Astrocyte of the spinal cord (primary cell): ENCODE results near the gene WDR70.

Source experiments
- DNase-seq: peaks from one replicate; pipeline ENCODE4 v3.0.0; 2011; ENCODE audit warnings: low read depth, low spot score
- H3K4me3 ChIP-seq: 2 replicates; pipeline ENCODE4 v1.5.1; 2011; ENCODE audit warnings: low read depth, mild to moderate bottlenecking, low read length, moderate library complexity
- CTCF ChIP-seq: IDR thresholded peaks from 2 replicates; pipeline ENCODE4 v1.5.1; 2012; ENCODE audit warnings: low read depth, mild to moderate bottlenecking, low read length, inconsistent platforms
- in situ Hi-C: cut with HindIII; loops from 2 replicates; pipeline ENCODE4 v1.10.0; 2017; ENCODE audit warnings: low sequenced_read_pairs

WDR70 gene

GRCh38 chr5:37757980-37758582 lies 379.0 kb downstream of the WDR70 start:
- in situ Hi-C loops: no loop called here
- no peak overlapping the region for H3K4me3 ChIP-seq
- no peak for DNase-seq
- peak; percentile 23 for TF ChIP-seq CTCF

- TF ChIP-seq CTCF: no peak
- DNase-seq: no peak
- H3K4me3 ChIP-seq: no peak overlapping the region
- in situ Hi-C loops: no loop called here
Observed at GRCh38 chr5:37767251-37767650, 388.1 kb downstream of the WDR70 start.

GRCh38 chr5:37767961-37768360 lies 388.8 kb downstream of the WDR70 start:
- in situ Hi-C loops: no loop called here
- H3K4me3 ChIP-seq: no peak overlapping the region
- DNase-seq: no peak
- TF ChIP-seq CTCF: no peak

- no peak for DNase-seq
- in situ Hi-C loops: no loop called here
- no peak overlapping the region for H3K4me3 ChIP-seq
- TF ChIP-seq CTCF: no peak
Observed at GRCh38 chr5:37768371-37768770, 389.3 kb downstream of the WDR70 start.

- no peak overlapping the region for H3K4me3 ChIP-seq
- DNase-seq: no peak
- in situ Hi-C loops: no loop called here
- no peak for TF ChIP-seq CTCF
Observed at GRCh38 chr5:37769108-37769507, 390.0 kb downstream of the WDR70 start.

GRCh38 chr5:37769840-37770239 lies 390.7 kb downstream of the WDR70 start:
- no peak overlapping the region for H3K4me3 ChIP-seq
- DNase-seq: no peak
- in situ Hi-C loops: no loop called here
- no peak for TF ChIP-seq CTCF

- in situ Hi-C loops: no loop called here
- TF ChIP-seq CTCF: no peak
Observed at GRCh38 chr5:37770786-37771185, 391.7 kb downstream of the WDR70 start.

More at GRCh38 chr5:37770786-37771185, 391.7 kb downstream of the WDR70 start:
- DNase-seq: no peak
- H3K4me3 ChIP-seq: no peak overlapping the region
